Kidney epithelial cell (primary cell): ENCODE measurements around the gene LEPROT. TPM values are rescaled to one million over a fixed set of nuclear protein-coding genes. Genes with fewer than 3 reads are reported as not detected.
A peak's percentile ranks its signal among the peaks of the same experiment; 100 is the strongest.
"Not testable (repeated sequence)": the region's sequence is repeated elsewhere in the genome, so short reads cannot be mapped to it uniquely, and the experiment has no call there.

Source experiments
- DNase-seq: peaks from one replicate; pipeline ENCODE4 v3.0.0-alpha.2; 2010; ENCODE audit warnings: low read depth
- H3K27me3 ChIP-seq: 2 replicates; pipeline ENCODE4 v1.6.0; 2011; ENCODE audit warnings: low read length; ENCODE audit not compliant: control insufficient read depth, insufficient read depth
- H3K36me3 ChIP-seq: 2 replicates; pipeline ENCODE4 v1.5.1; 2011; ENCODE audit warnings: low read length; ENCODE audit not compliant: control insufficient read depth, insufficient read depth
- H3K4me3 ChIP-seq: 2 replicates; pipeline ENCODE4 v1.5.1; 2011; ENCODE audit warnings: low read depth, mild to moderate bottlenecking, control low read depth, low read length
- total RNA-seq: library from RNA; depleted of rRNA; stranded (reverse); fragments of >200 nt; gene quantifications from 2 replicates; pipeline ENCODE4 v1.2.3, GENCODE V29; 2015
- TF ChIP-seq, protein P1 (sequence below): IDR thresholded peaks from 2 replicates; pipeline ENCODE4 v1.5.1; 2011; ENCODE audit warnings: mild to moderate bottlenecking, moderate library complexity, low read length, control low read depth, inconsistent platforms; ENCODE audit not compliant: insufficient read depth, poor library complexity, severe bottlenecking

The LEPROT gene, protein sequence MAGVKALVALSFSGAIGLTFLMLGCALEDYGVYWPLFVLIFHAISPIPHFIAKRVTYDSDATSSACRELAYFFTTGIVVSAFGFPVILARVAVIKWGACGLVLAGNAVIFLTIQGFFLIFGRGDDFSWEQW
- total RNA-seq, result 59.6 and 67.9 TPM in 2 replicates

DNA sequence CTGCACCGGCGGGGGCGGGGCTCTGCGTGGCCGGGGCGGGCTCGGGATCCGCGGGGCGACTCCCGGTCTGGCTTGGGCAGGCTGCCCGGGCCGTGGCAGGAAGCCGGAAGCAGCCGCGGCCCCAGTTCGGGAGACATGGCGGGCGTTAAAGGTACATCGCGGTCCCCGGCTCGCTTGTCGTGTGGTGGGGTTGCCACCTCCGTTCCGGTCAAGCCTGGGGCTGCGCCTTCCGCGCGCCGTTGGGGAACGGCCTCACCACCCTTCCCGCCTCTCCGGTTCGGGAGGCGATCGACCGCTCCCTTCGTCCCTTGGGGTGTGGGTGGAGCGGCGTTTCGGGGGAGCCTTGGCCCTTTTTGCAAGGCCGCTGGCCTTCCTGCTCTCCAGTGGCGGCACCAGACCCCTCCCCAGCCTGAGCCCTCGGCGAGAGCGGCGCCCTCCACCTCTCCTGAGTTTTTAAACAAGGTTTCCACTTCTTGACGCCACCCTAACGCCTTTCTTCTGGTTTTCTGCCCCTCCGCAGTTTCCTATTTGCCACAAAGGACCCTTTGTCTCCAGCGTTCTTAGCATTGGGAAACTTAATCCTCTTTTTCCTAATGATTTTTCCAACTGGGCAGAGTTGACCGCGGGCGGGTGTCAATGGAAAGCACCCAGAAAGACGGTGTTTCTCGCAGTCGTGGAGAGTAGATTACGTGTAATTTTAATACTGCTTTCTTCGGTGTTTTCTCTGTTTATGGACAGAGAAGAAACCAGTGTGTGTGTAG lies at the start of gene LEPROT, which contains the start of gene LEPR:
Gene LEPROT (plus strand): TSS at position 79 of the 761 bp plus-strand sequence. CDS start 57 bp downstream, at position 136.
Gene LEPR (plus strand): TSS at position 79 of the 761 bp plus-strand sequence. CDS start 144,898 bp downstream, outside the sequence.
- TF ChIP-seq, protein P1, sequence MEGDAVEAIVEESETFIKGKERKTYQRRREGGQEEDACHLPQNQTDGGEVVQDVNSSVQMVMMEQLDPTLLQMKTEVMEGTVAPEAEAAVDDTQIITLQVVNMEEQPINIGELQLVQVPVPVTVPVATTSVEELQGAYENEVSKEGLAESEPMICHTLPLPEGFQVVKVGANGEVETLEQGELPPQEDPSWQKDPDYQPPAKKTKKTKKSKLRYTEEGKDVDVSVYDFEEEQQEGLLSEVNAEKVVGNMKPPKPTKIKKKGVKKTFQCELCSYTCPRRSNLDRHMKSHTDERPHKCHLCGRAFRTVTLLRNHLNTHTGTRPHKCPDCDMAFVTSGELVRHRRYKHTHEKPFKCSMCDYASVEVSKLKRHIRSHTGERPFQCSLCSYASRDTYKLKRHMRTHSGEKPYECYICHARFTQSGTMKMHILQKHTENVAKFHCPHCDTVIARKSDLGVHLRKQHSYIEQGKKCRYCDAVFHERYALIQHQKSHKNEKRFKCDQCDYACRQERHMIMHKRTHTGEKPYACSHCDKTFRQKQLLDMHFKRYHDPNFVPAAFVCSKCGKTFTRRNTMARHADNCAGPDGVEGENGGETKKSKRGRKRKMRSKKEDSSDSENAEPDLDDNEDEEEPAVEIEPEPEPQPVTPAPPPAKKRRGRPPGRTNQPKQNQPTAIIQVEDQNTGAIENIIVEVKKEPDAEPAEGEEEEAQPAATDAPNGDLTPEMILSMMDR, result no peak
- H3K4me3 ChIP-seq, result peak within 1 kb of the TSS; percentile 95
- no peaks in the 10 kb centered on the region for H3K36me3 ChIP-seq
- H3K27me3 ChIP-seq, result no peaks in the 10 kb centered on the region
- DNase-seq, result peak; percentile 55

DNA sequence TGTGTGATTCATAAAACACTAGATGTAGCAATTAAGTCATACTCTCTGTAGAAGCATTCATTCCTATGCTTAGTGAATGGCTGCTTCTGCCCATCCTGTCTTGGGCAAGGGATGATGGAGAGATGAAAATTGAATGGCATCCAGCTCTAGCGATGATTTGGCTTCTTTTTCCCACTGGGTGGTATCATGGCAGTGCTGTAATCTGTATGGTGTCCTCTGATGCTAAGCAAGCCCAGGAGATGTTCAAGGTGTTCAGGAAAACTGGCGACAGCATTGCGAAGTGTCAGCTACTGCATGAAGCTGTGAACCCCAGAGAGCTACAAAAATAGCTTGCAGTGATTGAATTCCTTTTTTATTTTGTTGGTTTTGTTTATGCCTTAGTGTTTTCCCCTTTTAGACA lies 48.9 kb upstream of the LEPROT start:
- H3K27me3 ChIP-seq, result no peaks in the 10 kb centered on the region
- no peaks in the 10 kb centered on the region for H3K36me3 ChIP-seq
- TF ChIP-seq, protein P1, result no peak
- H3K4me3 ChIP-seq, result no peak overlapping the region
- no peak for DNase-seq

DNA sequence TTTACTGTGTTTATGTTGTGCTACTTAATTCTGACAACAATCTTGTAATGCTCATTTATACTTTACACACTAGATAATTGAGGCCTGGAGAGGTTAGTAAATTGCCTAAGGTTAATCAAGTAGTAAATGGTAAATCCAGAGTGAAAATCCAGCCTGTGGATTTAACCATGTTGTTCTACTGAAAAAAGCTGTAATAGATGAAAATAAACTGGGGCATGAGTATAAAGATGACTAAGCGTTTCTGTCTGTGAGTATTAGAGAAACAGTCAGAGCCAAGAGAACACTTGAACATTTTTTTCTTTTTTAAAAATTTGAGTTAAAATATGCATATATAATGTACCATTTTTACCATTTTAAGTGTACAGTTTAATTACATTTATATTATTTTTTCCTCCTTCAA lies 47.9 kb upstream of the LEPROT start:
- TF ChIP-seq, protein P1, result no peak
- Histone ChIP-seq H3K27me3 (no peaks in the 10 kb centered on the region), H3K36me3 (no peaks in the 10 kb centered on the region), H3K4me3 (no peak overlapping the region)
- no peak for DNase-seq

DNA sequence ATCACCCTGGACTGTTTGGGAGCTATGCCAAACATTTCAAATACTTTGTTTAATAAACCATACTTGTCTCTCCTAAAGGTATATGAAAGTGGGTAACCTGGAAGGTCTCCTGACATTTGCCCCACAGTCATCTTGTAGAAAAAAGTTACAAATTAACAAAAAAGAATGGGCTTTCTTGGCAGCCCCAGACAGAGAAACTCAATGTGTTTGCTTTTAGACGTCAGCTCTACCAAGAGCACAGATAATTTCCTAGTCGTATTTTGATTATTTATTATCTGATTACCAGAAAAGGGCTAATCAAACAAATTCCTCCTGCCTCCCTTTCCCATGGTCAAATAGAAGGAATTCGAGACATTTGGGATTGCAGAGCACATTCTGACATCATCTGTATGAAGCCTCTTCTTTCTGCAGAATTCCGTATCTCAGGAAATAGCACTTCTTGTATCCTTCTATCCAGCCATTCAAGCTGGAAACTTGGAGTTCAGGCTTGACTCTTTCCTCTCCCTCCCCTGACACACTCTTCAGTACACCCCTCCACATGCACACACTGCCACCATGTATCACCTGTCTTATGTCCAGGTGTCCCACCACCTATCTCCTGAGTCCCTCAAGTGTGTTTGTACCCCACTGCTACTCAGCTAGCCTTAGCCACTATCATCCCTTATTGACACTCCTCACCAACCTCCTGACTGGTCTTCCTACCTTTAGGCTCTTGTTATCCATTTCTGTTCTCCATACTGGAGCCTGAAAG lies 42.8 kb upstream of the LEPROT start:
- H3K27me3 ChIP-seq, result no peaks in the 10 kb centered on the region

DNA sequence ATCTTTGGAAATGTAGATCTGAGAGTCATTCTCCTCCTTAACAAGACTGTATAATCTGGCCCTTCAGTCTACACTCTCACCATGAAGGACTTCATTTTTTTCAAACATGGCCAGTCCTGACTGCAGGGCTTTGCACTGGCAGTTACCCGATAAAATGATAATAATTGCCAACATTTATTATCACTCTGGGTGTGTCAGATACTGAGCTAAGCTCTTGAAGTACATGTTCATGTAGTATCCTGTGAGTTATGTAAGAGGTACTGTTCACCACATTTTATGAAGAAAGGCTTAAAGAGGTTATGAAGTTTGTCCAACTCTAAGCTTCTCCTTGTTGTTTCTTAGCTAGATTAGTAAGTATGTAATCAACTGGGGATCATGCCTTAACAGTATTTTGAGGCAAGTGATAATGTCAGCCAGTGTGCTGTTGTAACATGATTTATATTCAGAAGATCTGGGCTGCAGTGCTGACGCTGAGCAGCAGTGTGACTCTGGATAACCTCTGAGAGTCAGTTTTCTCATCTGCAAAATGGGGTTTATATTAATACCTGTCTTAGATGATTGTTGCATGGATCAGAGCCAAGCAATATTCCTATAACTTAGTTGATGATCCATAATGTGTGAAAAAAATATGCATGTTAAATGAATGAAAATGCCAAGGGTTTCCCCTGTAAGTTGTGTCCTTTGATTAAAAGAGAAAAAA lies 42.1 kb upstream of the LEPROT start:
- no peaks in the 10 kb centered on the region for H3K27me3 ChIP-seq
- TF ChIP-seq, protein P1, result no peak
- H3K4me3 ChIP-seq, result no peak overlapping the region
- no peak for DNase-seq
- H3K36me3 ChIP-seq, result no peaks in the 10 kb centered on the region

More for the DNA sequence above, 42.8 kb upstream of the LEPROT start:
- no peak for DNase-seq
- TF ChIP-seq, protein P1, result no peak
- no peaks in the 10 kb centered on the region for H3K36me3 ChIP-seq
- H3K4me3 ChIP-seq, result no peak overlapping the region

DNA sequence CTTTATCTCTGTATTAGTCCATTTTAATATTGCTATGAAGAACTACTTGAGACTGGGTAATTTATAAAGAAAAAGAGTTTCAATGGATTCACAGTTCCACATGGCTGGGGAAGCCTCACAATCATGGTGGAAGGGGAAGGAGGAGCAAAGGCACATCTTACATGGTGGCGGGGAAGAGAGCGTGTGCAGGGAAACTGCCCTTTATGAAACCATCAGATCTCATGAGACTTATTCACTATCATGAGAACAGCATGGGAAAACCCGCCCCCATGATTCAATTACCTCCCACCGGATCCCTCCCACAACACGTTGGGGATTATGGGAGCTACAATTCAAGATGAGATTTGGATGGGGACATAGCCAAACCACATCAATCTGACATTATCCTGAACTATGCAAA lies 36.0 kb upstream of the LEPROT start:
- H3K27me3 ChIP-seq, H3K4me3 ChIP-seq, H3K36me3 ChIP-seq, DNase-seq: not testable (repeated sequence)
